Activated T-helper 1 cell treated with anti-CD3 and anti-CD28 coated beads, Interleukin-2, amount 50 U/mL, for 16 hours (primary cell): ENCODE measurements around the gene UROD.

ENCODE experiments used
- DNase-seq, 2 donors: peaks; one replicate each; pipeline ENCODE4 v3.0.0-alpha.2; 2020; ENCODE audit warnings: low read depth in 1 of 2, low spot score in 1 of 2

Gene UROD

GRCh38 chr1:45008076-45008475 is 4.0 kb upstream of the UROD start:
- no peak for DNase-seq

- no peak for DNase-seq
Measured at GRCh38 chr1:45008516-45008915, 3.5 kb upstream of the UROD start.

GRCh38 chr1:45009296-45009865 is 2.7 kb upstream of the UROD start:
- no peak for DNase-seq

- no peak for DNase-seq
Measured at GRCh38 chr1:45009956-45010854, 1.8 kb upstream of the UROD start.

GRCh38 chr1:45010855-45011811 is 921 bp upstream of the UROD start, which contains the start of gene HECTD3:
HECTD3 (minus strand) TSS chr1:45011324; CDS start chr1:45011257, 67 bp downstream.
- peak; percentile 36 to 57 for DNase-seq

DNA sequence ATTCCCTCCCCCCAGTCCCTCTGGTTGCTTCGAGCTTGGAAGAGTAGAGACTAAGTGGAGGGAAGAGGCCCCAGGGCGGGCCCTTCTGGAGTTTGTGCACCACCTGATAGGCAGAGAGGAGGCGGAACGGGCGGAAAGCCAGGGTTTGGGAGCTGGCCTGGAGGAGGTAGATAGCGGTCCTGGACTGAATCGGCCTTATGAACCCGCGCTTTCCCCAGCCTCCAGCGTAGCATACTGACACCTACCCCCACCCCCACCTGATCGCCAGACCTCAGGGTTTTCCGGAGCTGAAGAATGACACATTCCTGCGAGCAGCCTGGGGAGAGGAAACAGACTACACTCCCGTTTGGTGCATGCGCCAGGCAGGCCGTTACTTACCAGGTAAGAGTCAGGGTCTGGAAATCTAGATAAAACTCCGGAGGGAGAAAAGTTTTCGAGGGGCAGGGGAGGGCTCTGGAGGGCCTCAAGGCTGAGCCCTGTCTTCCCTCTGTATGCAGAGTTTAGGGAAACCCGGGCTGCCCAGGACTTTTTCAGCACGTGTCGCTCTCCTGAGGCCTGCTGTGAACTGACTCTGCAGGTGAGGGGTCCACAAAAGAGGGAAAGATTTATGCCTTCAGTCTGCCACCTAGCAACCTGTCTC is 705 bp downstream of the UROD start:
- DNase-seq, result no peak

DNA sequence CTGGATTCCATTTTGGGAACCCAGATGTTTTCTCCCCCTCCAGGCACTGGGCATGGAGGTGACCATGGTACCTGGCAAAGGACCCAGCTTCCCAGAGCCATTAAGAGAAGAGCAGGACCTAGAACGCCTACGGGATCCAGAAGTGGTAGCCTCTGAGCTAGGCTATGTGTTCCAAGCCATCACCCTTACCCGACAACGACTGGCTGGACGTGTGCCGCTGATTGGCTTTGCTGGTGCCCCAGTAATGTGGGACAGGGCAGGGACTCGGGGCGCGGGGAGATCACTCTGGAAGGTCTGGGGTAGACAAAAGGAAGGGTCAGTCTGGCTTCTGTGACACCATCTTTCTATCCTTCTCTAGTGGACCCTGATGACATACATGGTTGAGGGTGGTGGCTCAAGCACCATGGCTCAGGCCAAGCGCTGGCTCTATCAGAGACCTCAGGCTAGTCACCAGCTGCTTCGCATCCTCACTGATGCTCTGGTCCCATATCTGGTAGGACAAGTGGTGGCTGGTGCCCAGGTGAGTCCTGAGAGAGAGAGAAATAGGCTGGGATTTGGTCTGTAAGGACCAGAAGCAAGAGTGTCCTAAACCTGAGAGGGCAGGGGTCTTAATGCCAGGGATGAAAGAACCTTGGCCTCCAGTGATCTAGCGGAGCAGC is 1.6 kb downstream of the UROD start:
- DNase-seq, result no peak

GRCh38 chr1:45014321-45015028 is 2.4 kb downstream of the UROD start:
- DNase-seq, result peak; percentile 60

DNA sequence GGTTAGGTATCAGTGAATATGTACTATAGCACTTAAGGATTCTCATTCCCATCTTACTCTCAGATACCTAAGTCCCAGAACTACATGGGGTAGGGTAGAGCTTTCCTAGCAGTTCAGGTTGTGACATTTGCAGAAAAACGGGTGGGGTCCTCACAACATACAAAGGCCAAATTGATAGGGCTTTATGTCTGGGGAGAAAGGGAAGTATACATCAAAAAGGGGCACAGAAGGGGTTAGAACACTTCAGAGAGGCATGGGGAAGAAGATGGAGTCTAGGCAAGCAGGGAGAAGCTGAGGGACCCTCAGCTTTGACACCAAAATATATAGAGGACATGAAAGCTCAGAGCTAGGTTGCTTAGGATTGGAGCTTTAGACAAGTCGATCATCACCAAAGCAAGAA is 3.6 kb downstream of the UROD start:
- DNase-seq, result no peak

DNA sequence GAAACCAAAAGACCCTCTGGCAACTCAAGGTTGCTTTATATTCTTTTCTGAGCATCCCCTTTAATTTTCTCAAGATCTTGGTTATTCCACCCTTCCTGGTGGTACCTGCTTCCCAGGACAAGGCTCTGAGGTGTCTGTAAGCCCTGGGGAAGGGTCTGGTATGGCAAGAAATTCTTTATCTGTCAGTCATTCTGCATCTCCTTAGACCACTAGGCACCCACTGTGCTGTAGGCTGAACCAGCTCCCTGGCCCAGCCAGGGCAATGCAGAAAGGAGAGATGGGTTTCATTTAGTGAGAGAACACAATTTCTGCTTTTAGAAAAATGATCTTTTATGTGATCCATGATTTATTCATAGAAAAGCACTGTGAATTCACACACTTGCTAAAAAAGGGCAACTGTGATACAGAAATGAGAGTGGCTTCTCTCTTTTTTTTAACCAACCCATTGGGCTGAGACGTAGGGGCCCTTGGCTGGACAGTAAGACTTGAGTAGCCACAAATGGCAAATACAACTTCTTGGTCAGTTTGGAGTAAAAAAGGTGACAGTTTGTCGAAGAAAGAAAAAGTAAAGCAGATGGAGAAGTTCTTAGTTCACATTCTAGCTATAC is 4.1 kb downstream of the UROD start:
- no peak for DNase-seq

- DNase-seq, result no peak
Measured at GRCh38 chr1:45016767-45017166, 4.7 kb downstream of the UROD start.

DNA sequence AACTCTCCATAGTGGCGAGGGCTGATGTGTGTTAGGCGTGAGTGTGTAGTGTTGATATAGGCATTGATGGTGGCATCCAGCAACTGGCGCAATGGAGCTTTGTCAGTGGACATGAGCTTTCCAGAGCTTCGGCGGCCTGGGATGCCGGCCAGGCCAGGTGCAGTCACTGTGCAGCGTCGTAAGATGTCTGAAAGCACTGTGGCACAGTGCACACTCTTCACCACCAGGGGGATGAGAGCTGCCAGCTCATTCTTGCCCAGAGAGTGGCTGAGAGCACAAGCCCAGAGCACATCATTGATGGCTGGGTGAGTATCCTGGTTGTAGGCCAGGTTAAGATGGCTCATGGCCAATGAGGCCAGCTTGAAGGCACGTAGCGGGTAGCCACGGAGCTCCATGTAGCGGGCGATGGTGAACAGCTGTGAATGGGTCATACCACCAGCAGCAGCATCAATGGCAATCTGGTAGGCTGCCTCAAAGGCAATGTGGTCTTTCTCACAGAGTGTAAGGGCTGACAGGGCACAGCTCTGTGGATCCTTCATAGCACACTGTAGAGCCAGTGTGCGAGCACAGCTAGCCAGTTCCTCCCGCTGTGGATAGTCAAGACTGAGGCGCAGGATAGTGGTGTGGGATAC is 6.7 kb downstream of the UROD start:
- peak; percentile 32 to 36 for DNase-seq

- no peak for DNase-seq
Measured at GRCh38 chr1:45023663-45024062, 11.6 kb downstream of the UROD start.

- no peak for DNase-seq
Measured at GRCh38 chr1:45026446-45026845, 14.4 kb downstream of the UROD start.

DNA sequence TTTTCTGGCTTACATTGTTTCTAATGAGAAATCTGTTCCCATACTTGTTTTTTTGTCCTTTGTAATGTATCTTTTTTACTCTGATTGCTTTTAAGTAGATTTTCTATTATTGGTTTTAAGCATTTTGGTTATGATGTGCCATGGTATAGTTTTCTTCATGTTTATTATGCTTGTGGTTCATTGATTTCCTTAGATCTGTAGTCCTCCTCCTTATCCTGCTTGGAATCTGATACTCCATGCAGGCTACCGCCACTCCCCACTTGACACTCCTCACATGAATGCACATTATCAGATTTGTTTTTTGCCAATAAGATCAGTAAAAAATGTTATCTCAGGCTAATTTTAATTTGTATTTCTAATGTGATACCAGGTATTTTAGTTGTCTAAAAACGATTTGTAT is 20.8 kb downstream of the UROD start:
- DNase-seq, result no peak

DNA sequence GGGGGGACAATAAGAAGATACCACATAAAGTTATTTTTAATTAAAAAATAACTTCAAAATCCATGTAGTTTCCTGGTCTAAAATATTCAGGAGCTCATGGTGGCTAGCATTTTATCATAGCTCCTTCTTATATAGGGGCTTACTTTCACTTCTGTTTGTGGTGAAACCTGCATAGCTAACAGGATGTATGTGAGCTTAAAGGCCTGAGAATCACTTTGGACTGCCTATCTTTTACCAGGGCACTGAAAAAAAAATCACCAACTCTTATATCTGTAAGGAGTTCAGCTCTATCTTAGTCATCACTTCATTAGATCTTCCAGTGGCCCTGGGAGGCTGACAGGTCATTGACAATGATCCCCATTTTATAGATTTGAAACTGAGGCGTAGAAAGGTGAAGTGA is 21.3 kb downstream of the UROD start:
- DNase-seq, result no peak

- no peak for DNase-seq
Measured at GRCh38 chr1:45035631-45036301, 23.7 kb downstream of the UROD start.

DNA sequence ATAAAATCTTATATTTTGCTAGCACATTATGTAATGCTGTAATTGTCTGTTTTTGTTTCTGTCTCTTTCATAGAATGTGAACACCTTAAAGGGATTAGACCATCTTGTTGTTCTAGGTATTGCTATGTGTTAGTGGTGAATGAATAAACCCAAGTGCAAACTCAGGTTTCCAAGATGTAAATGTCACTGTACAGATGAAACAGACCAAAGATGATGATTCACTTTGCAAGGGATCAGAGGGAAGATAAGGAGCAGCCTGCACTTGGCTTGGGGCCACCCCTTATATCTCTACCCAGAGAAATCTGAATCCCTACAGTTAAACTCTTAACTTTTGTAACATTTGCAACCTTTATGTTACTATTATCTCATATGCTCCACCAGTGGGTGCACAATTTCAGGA is 25.4 kb downstream of the UROD start:
- DNase-seq, result no peak
